ENCODE measurements around the gene FGF14.

The FGF14 gene

GRCh38 chr13:102251817-102252216 is 150.0 kb downstream of the FGF14 start:
- DNase-seq: no peak

- no peak for DNase-seq
Observed at GRCh38 chr13:102250448-102250847, 151.4 kb downstream of the FGF14 start.

GRCh38 chr13:102244607-102245227 is 157.1 kb downstream of the FGF14 start:
- no peak for DNase-seq

DNA sequence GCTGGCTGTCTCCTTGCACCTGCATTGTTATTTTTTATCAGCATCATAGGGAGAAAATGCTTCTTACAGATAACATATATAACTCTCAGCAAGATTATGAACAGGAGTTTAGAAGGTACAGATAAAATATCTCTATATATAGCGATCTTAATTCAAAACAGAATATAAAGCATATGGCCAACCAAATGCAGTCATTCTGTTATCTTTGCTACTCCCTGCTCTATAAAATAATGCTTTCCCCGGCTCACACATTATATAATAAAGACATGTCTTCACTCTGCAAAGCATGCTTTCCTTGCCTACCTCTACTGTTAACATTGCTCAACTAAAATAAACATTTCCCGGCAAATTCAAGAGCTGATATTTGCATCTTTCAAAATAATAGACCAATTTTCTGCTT is 161.7 kb downstream of the FGF14 start:
- no peak for DNase-seq

GRCh38 chr13:102237230-102237629 is 164.6 kb downstream of the FGF14 start:
- peak in 1 of 51 donors; percentile 14 for DNase-seq

DNA sequence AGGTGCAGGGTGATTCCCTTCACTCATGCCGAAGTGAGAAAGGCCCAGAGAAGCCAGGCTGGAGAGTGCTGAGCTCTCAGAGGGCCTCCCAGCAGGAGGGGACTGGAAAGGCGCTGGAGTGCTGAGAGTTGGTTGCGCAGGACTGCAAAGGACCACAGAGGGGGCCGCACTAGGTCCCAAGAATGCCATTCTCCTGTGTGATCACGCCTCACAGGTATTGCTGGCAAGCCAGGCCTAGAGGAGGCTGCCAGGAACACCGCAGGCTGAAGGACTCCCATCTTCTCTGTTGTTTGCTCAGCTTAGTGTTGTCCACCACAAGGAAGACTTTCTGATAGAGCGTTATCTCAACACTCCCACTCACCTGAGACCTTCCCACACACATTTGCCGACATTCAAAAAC is 165.0 kb downstream of the FGF14 start:
- no peak for DNase-seq

DNA sequence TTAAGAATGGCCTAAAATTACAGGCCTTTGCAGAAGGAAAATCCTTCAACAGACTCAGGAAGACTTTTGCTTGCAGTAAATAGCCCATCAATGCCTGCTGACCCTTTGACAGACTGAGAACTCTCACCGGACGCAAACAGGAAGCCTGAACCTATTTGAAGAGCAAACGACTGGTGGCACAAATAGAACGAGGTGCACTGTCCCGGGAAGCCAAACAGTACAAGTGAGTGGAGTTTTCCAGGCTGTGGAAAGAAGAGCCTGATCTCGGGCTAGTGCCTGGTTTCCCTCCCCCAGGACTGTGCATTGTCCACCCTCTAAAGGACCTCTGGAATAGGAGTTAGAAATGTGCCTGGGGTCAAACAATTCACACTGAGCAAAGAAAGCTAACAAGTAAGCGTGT is 165.5 kb downstream of the FGF14 start:
- no peak for DNase-seq

DNA sequence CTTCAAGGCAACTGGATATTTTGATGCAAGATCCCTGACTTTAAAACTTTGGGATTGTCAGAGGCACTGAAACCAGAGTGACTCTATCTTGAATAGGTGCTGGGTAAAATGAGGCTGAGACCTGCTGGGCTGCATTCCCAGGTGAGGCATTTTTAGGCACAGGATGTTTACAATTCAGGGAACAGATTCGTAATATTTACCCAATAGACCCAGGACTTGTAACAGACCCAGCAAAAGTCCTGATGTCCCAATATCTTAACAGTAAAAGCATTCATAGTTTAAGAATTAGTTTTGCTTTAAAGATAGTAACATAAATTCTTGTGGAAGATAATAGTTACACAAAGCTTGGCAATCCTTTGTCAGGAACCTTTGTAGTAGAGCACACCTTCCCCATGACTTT is 166.2 kb downstream of the FGF14 start:
- no peak for DNase-seq

- DNase-seq: no peak
Observed at GRCh38 chr13:102234618-102235017, 167.2 kb downstream of the FGF14 start.

DNA sequence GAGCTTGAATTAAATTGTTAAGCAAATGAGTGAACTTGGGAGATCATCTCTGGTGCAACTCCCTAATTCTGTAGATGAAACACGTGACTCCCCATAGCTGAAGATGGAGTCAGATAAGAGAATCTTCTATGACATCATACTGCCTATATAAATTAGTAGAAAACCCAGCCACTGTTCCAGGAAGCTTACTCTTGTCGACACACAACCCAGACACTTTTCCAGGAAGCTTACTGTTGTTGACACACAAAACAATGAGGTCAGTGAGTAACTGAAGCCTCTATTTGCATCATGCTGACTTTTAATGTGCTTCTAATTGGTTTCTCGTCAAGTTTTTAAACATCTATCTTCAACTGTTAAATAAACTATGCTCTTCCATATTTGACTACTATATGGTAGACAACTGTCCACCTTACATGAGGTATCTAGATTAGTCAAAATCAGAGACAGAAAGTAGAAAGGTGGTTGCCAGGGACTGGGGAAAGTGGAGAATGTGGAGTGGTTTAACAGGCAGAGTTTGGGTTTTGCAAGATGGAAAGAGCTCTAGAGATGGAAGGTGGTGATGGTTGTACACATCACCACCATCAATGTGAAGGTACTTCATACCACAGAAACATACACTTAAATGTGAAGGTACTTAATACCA is 168.2 kb downstream of the FGF14 start:
- DNase-seq: no peak

- DNase-seq: no peak
Observed at GRCh38 chr13:102231479-102231878, 170.4 kb downstream of the FGF14 start.

DNA sequence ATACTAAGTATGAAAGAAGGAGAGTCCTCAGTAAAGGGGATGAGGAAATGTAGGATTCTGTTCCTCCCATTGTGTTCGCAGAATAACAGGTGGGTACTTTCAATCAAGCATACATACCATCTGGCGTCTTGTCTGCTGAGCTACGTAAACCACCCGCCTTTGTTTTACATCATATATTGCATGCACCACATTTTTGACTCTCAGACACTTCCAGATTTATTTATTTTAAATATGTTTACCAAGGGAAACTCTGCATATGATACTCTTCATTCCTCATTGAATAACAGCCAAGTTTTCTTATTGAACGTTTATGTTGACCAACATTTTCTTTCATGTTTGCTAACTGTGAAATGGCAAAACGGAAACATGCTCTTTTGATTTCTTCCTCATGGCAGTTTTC is 174.1 kb downstream of the FGF14 start:
- no peak for DNase-seq

GRCh38 chr13:102226591-102226990 is 175.3 kb downstream of the FGF14 start:
- DNase-seq: no peak

DNA sequence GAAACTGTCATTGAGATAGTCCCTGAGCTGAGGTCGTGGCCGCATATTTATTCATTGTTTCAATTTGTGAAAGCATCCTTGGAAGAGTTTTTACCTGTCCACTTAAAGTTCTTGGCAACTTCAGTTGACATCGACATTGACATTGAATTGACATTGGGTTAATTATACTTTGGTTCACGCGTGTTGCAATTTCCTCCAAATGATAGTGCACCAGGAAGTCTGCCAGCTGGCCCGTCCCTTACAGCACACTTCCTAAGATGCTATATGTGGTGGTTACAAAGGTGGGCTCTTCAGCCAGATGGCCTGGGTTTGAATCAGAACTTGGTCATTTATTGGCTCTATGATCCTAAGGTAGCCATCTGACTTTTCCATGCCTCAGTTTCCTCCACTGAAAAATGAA is 176.0 kb downstream of the FGF14 start:
- no peak for DNase-seq

DNA sequence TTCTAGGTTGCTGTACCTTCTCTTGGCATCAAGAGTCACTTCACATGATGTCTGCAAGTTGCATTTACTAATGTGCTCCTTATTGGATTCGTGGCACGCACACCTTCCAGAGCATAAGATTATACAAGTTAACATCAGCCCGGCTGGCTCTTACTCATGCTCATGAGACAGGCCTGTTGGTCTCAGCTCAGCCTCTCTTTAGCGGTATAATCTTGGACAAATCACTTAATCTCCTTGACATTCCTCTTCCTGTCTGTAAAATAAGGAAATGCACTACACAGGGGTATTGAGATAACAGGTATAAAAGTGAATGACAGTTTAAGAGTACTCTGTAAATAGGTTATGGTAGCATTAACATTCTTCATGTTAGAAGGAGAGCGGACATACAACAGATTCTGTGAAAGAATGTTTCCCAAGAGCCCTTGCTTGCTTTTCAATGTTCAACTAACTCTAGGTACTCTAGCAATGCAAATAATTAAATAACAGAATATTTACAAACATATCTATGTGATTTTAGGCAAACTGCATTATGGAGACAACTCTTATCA is 181.1 kb downstream of the FGF14 start:
- DNase-seq: no peak

- peak in 1 of 51 donors; percentile 46 for DNase-seq
Observed at GRCh38 chr13:102214956-102215355, 186.9 kb downstream of the FGF14 start.

- peak in 2 of 51 donors; percentile 1 to 9 for DNase-seq
Observed at GRCh38 chr13:102212729-102213128, 189.1 kb downstream of the FGF14 start.

DNA sequence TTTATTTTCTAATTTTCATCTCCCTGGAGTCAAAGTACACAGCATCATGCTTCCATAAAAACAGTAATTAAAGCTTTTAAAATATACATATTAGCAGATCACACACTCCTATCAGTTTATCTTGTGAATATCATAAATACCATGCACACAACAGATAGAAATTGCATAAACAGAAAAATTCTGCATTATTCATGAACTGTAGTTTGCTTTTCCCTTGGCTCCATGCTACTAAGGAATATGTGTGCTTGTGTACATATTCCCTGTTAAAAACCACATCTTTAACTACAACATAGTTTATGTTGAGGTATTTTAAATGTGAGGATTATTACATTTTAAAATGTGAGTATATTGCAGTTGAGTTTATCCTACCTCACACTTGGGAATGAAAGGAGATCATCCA is 193.5 kb downstream of the FGF14 start:
- DNase-seq: no peak

DNA sequence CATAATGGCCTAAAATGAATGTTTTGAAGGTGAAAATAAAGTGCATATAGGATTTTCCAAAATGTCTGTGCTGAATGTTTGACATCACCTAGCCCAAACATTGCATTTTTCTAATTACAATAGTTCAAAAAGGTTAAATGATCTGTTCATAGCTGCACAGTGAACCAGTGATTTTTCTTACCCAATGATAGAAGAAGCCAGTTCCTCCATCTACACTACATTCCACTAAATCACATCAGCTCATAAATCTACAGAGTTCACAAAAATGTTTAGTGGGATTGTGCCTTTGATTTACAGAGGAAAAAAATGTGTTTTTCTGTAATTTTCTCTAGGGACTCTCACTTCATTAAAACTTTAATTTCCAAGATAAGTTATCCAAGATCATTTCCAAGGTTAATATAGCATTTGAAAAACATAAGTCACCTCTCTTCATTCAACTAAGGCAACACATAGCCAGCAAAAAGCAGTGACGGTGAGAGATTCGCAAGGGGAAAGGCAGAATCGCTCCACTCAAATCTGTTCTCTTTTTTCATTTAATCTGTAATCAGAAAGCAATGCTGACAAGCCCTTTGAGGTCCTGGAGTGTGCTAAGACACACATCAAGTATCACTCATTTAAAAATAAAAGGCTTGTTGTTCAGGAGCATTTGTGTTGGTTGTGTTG is 194.0 kb downstream of the FGF14 start:
- DNase-seq: no peak

GRCh38 chr13:102203718-102204117 is 198.1 kb downstream of the FGF14 start:
- no peak for DNase-seq

- no peak for DNase-seq
Observed at GRCh38 chr13:102198418-102199311, 203.2 kb downstream of the FGF14 start.

DNA sequence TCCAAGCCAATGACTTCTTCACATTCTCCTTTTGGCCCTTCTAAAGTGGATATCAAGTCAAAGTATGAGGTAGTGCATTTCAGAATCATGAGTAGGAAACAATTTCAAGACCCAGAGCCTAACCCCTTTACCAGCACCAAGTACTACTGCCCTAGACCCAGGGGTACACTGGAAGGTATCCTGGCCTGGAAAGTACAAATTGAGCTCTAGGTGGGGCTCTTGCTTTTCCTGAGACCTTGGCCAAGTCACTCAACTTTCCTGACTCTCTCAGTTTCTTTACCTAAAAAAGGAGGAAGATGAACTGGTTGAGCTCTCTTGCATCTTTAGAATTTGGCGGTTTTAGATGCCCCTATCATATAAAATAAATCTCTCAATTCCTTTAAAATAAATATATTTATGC is 204.7 kb downstream of the FGF14 start:
- DNase-seq: no peak
